HG03469 (cell line): ENCODE measurements around the gene FMO5.
"Not testable (repeated sequence)": the region's sequence is repeated elsewhere in the genome, so short reads cannot be mapped to it uniquely, and the experiment has no call there.

Experiments used
- ATAC-seq: cut with Tn5 transposase; IDR thresholded peaks from one replicate; pipeline ENCODE4 v1.9.1; 2021; ENCODE audit warnings: mild to moderate bottlenecking, moderate library complexity, moderate number of reproducible peaks; ENCODE audit not compliant: unreplicated experiment

The FMO5 gene

DNA sequence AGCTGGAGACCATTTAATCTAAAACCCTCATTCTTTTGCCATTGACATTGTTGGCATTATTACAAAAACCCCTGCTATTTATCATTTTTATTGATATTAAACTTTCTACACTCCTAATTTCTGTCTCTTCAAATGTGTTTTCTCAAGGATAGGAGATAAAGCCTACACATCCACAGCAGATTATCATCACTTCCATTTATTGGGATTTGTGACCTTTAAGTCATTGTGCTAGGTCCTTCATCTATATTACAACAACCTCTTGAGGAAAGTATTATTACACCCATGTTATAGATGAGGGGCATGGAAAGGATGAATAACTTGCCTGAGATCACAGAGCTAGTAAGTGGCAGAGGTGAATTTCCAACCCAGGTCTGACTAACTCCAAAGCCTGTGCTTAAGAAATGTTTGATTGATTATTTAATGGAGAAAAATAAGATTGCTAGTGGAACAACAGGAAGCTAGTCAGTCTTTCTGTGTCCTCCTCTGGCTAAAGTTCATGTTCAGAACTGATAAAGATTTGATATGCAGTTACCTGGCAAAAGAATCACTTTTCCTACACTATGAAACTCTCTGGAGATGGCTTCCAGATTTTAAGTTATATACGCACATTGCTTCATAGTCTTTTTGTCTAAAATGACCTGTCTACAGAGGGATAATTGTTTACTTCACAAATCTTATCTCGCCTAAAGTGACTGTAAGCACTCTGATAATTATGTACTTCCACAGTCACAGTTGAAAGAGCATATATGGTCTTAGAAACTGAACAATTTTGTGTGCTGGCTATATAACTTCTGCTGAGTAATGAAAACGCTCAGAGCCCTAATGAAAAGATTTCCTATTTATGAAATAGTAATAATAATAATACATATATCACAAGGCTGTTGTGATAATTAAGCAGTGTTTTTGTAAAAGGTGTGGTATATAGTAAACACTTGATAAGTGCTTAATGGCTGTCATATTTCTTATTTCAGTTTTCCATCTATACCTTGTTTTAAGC lies 15.0 kb downstream of the FMO5 start:
- ATAC-seq: no peak

GRCh38 chr1:147208619-147209018 lies 16.5 kb downstream of the FMO5 start:
- no peak for ATAC-seq

GRCh38 chr1:147207192-147207591 lies 17.9 kb downstream of the FMO5 start:
- ATAC-seq: no peak

- no peak for ATAC-seq
Observed at GRCh38 chr1:147204080-147204479, 21.1 kb downstream of the FMO5 start.

DNA sequence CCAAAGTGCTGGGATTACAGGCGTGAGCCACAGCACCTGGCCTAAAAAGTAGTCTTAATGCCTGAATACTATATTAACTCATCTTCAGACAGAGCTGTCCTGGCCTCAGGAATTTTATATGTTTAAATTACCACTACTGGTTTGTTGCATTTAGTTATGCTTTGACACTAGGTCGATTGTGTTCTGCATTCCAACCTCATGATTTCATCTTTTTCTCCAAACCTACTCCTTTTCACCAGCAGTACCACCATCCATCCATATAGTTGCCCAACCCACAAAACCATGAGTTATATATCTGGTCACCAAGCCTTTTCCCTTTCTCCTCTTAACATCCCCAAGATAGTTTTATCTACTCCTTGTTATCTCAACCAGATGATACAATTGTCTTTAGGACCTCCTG lies 22.6 kb downstream of the FMO5 start:
- ATAC-seq: no peak

GRCh38 chr1:147201786-147202185 lies 23.4 kb downstream of the FMO5 start:
- ATAC-seq: no peak

- no peak for ATAC-seq
Observed at GRCh38 chr1:147201276-147201675, 23.9 kb downstream of the FMO5 start.

DNA sequence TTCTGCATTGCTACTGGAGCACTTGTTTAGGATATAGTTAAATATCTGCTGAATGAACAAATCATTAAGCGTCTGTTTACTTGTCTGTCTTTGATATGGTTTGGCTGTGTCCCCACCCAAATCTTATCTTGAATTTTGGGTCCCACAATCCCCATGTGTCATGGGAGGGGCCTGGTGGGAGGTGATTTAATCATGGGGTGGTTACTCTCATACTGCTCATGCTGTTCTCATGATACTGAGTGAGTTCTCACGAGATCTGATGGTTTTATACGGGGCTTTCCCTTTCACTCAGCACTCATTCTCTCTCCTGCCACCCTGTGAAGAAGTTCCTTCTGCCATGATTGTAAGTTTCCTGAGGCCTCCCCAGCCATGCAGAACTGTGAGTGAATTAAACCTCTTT lies 27.8 kb downstream of the FMO5 start:
- not testable (repeated sequence) for ATAC-seq

DNA sequence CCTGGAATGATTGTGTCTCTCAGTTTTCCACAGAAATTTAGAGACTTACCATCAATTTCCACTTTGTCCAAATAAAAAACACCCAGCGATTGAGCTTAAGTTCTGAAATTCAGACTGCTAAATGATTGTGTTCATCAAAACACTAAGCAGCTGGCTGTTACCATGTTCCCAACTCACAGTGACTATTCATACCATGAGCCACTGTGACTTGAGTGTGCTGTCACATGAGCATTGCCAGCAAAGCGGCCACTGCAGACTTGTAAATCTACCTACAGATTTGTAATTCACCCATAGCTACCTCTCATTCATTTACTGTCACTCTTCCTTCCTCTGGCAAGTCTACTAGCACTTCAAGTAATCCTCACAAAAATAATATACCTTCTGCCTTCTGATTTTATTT lies 35.6 kb downstream of the FMO5 start:
- no peak for ATAC-seq

GRCh38 chr1:147185432-147185831 lies 39.7 kb downstream of the FMO5 start:
- no peak for ATAC-seq

DNA sequence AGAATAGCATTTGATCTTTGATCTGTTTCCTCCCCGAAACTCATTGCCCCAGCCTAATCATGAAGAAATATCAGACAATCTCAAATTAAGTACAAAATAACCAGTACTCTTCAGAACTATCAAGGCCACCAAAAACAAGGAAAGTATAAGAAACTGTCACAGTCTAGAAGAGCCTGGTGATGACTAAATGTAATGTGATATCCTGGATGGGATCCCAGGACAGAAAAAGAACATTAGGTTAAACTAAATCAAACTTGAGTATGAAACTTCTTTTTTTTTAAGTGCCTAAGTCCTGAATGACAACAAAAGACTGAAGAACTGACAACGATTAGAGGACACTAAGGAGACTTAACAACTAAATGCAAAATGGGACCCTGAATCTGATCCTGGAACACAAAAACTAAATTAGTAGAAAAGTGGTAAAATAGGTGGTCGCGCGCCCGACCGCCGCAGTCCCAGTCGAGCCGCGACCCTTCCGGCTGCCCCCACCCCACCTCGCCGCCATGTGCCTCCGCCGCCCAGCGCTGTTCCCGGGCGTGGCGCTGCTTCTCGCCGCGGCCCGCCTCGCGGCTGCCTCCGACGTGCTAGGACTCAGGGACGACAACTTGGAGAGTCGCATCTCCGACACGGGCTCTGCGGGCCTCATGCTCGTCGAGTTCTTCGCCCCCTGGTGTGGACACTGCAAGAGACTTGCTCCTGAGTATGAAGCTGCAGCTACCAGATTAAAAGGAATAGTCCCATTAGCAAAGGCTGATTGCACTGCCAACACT lies 47.3 kb downstream of the FMO5 start:
- ATAC-seq: no peak

- ATAC-seq: peak; percentile 79
Observed at GRCh38 chr1:147172168-147173016, 52.7 kb downstream of the FMO5 start, which contains the start of gene PRKAB2. Gene PRKAB2 (minus strand): TSS chr1:147172470. CDS start chr1:147172144, 326 bp downstream.

DNA sequence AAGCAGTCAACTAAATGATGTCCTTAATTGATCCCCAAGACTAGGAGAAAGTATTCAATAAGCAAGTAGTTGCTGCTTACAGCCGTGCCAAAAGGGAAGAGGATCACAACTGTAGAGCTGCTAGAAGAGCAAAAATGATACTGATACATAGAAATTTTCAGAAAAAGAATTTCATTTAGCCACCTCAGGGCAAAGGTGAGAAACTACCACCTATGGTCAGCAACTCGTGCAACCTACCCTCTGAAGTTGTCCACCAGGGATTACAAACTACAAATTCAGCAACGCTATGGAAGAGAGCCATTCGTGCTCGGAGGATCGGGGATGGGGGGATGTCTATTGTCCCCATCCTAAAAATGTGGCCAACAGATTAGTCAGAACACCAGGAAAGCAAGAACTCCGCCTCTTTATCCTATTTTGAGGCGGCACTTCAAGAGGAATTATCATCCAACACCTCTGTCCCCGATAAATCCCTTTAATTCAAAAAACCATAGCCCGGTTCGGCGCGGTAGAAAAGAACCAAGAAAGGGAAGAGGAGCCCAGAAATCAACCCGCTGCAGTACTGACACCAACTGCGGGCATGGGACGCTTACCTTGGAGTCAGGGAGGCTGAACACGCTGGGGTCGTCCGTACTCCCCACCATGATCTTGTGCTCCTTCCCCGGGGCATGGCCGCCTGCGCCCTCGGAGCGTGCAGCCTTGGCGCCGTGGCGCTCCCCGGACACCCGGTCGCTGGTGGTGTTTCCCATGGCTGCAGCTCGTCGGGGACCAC lies 53.6 kb downstream of the FMO5 start:
- ATAC-seq: no peak

GRCh38 chr1:147169840-147170674 lies 55.1 kb downstream of the FMO5 start:
- no peak for ATAC-seq

DNA sequence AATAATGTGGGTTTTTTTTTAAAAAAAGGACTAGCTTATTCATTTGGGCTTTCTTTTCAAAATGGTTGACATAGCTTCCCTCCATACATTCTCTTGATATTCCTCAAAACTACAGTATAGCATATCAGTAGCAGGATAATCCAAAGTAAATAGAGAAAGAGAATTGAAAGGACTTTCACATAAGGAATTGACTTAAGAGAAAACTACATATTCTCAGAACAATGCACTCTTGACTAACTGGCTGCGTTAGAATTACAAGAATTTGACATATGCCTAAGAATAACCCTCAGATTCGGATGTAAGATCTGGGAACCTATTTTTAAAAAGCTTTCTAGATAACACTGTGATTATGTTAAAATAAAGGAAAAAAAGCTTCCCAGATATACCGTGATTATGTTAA lies 56.0 kb downstream of the FMO5 start:
- ATAC-seq: no peak

GRCh38 chr1:147168626-147169058 lies 56.5 kb downstream of the FMO5 start:
- ATAC-seq: no peak

- ATAC-seq: no peak
Observed at GRCh38 chr1:147167365-147167764, 57.8 kb downstream of the FMO5 start.

GRCh38 chr1:147163019-147163418 lies 62.1 kb downstream of the FMO5 start:
- no peak for ATAC-seq

- no peak for ATAC-seq
Observed at GRCh38 chr1:147162093-147162492, 63.0 kb downstream of the FMO5 start.
